K562 (cell line): ENCODE data around the gene GNG5. TPM values are rescaled to one million over a fixed set of nuclear protein-coding genes. Genes with fewer than 3 reads are reported as not detected.

ENCODE experiments used
- ATAC-seq: fragments of 200-7000 bp; cut with Tn5 transposase; 3 replicates; pipeline ENCODE4 v1.9.1; 2020; ENCODE audit warnings: moderate library complexity
- BruUV-seq: library from RNA; stranded (reverse); fragments of 400-500 nt; replicated peaks from 2 replicates; lab custom pipeline; 2021; lab: Mats Ljungman, UMichigan
- CTCF ChIA-PET: fragments of 300-600 bp; formaldehyde crosslinking; extraction: SDS; loops from one replicate; lab custom pipeline; 2021; ENCODE audit warnings: low intra/inter-chr PET ratio; lab: Yijun Ruan, JAX
- POLR2A ChIA-PET: fragments of 300-600, 350-650 bp; sonication (Branson Sonifier 250); formaldehyde crosslinking; extraction: SDS; loops from one replicate; lab custom pipeline; 2021; ENCODE audit warnings: antibody characterized with exemption, inconsistent platforms; lab: Yijun Ruan, JAX
- DNase-seq, 4 experiments: peaks; one replicate each; pipeline versions ENCODE4 v3.0.0 to v3.0.0-alpha.2; 2011 to 2018; ENCODE audit warnings: low spot score in 3 of 4, mixed read lengths in 3 of 4; ENCODE audit errors: extremely low read depth in 1 of 4
- FAIRE-seq: peaks from 2 replicates; lab custom pipeline; 2011; peaks lifted over from hg19 to GRCh38; lab: Jason Lieb, UNC
- H2AFZ ChIP-seq: 2 replicates; pipeline ENCODE4 v1.6.0; 2011; ENCODE audit warnings: low read depth, low read length, control low read depth, inconsistent platforms
- H3K27ac ChIP-seq: fragments of 200-600 bp; 3 replicates; pipeline ENCODE4 v1.8.0; 2011; ENCODE audit warnings: low read depth, mild to moderate bottlenecking, control low read depth, inconsistent platforms, low read length, moderate library complexity, mixed read lengths; ENCODE audit errors: extremely low read depth
- H3K27me3 ChIP-seq, 2 experiments: fragments of 300-600 bp in 1 of 2; 2 replicates in 1 of 2; 3 replicates in 1 of 2; pipeline versions ENCODE4 v1.6.0 to v1.8.0; 2011; ENCODE audit warnings: inconsistent platforms in 2 of 2, low read length in 2 of 2, mild to moderate bottlenecking in 1 of 2, mixed read lengths in 1 of 2, moderate library complexity in 1 of 2; ENCODE audit not compliant: control insufficient read depth in 2 of 2, insufficient read depth in 2 of 2
- H3K36me3 ChIP-seq: fragments of 300-600 bp; 3 replicates; pipeline ENCODE4 v1.8.0; 2011; ENCODE audit warnings: mild to moderate bottlenecking, low read length, inconsistent platforms; ENCODE audit not compliant: control insufficient read depth, insufficient read depth
- H3K4me1 ChIP-seq, 2 experiments: fragments of 200-600 bp in 1 of 2; replicated peaks in 1 of 2; 2 replicates in 1 of 2; 3 replicates in 1 of 2; pipeline versions ENCODE4 v1.5.1 to v1.8.0; 2011; ENCODE audit warnings: inconsistent platforms in 2 of 2, low read length in 2 of 2, mild to moderate bottlenecking in 1 of 2, mixed read lengths in 1 of 2, moderate library complexity in 1 of 2; ENCODE audit not compliant: control insufficient read depth in 2 of 2, insufficient read depth in 2 of 2
- H3K4me2 ChIP-seq: 2 replicates; pipeline ENCODE4 v1.6.1; 2011; ENCODE audit warnings: low read length, control low read depth, inconsistent platforms, mixed read lengths; ENCODE audit not compliant: insufficient read depth
- H3K4me3 ChIP-seq: fragments of 200-600 bp; sonication (generic), shearing (Covaris generic); 2 replicates; pipeline ENCODE4 v1.5.1; 2016; ENCODE audit warnings: control low read depth, inconsistent platforms
- H3K79me2 ChIP-seq: fragments of 200-600 bp; 3 replicates; pipeline ENCODE4 v1.8.0; 2011; ENCODE audit warnings: low read length, inconsistent platforms; ENCODE audit not compliant: control insufficient read depth, insufficient read depth
- H3K9ac ChIP-seq, 2 experiments: 2 replicates each; pipeline versions ENCODE4 v1.6.0 to v1.6.1; 2011; ENCODE audit warnings: low read depth in 2 of 2, low read length in 2 of 2, control low read depth in 1 of 2, inconsistent platforms in 1 of 2, mild to moderate bottlenecking in 1 of 2, mixed read lengths in 1 of 2; ENCODE audit not compliant: insufficient read depth in 1 of 2
- H3K9me1 ChIP-seq: one replicate; pipeline ENCODE4 v1.6.0; 2011; ENCODE audit warnings: inconsistent platforms, mild to moderate bottlenecking, low read length, moderate library complexity; ENCODE audit not compliant: control insufficient read depth, insufficient read depth
- H3K9me3 ChIP-seq: replicated peaks from 2 replicates; pipeline ENCODE4 v1.5.1; 2011; ENCODE audit warnings: low read depth, low read length, inconsistent platforms; ENCODE audit not compliant: control insufficient read depth, insufficient read depth
- H4K20me1 ChIP-seq: replicated peaks from 2 replicates; pipeline ENCODE4 v1.6.1; 2011; ENCODE audit warnings: low read length, inconsistent platforms, mixed read lengths; ENCODE audit not compliant: control insufficient read depth, insufficient read depth
- ASH1L ChIP-seq: fragments of 450-650 bp; IDR thresholded peaks from 2 replicates; pipeline ENCODE4 v1.6.1; 2018; ENCODE audit warnings: borderline replicate concordance, mild to moderate bottlenecking, low read depth; ENCODE audit not compliant: partially characterized antibody
- BRF1 ChIP-seq: IDR thresholded peaks from 3 replicates; pipeline ENCODE4 v1.6.1; 2011; ENCODE audit warnings: borderline replicate concordance, mild to moderate bottlenecking; ENCODE audit not compliant: insufficient read length; ENCODE audit errors: extremely low read depth
- EGR1 ChIP-seq: fragments of 450-650 bp; conservative IDR thresholded peaks from 2 replicates; pipeline ENCODE4 v1.6.1; 2017; ENCODE audit warnings: mild to moderate bottlenecking
- EP300 ChIP-seq: IDR thresholded peaks from 2 replicates; pipeline ENCODE4 v1.6.1; 2012; ENCODE audit warnings: low read length, improper control_type of control experiment
- FOS ChIP-seq: IDR thresholded peaks from 3 replicates; pipeline ENCODE4 v1.6.1; 2011; ENCODE audit not compliant: insufficient read length; ENCODE audit errors: extremely low read depth
- HMG20A ChIP-seq: fragments of 450-650 bp; formaldehyde crosslinking; conservative IDR thresholded peaks from 2 replicates; pipeline ENCODE4 v1.4.0; 2020; ENCODE audit warnings: mild to moderate bottlenecking, mixed read lengths
- HNRNPUL1 ChIP-seq: fragments of 200-400 bp; formaldehyde crosslinking; IDR thresholded peaks from 2 replicates; pipeline ENCODE4 v1.6.1; 2017; ENCODE audit warnings: low read length
- KDM2B ChIP-seq: fragments of 250-450 bp; sonication (Bioruptor Pico); IDR thresholded peaks from 2 replicates; pipeline ENCODE4 v1.8.0; 2021; ENCODE audit warnings: mild to moderate bottlenecking, moderate library complexity
- PCBP2 ChIP-seq: fragments of 200-400 bp; formaldehyde crosslinking; IDR thresholded peaks from 2 replicates; pipeline ENCODE4 v1.6.1; 2018; ENCODE audit warnings: low read length, low read depth, mild to moderate bottlenecking, moderate library complexity; ENCODE audit not compliant: poor library complexity, severe bottlenecking
- POLR2AphosphoS2 ChIP-seq: IDR thresholded peaks from 2 replicates; pipeline ENCODE4 v1.6.1; 2012; ENCODE audit warnings: low read length, improper control_type of control experiment
- SIN3A ChIP-seq, 2 experiments: fragments of 150-350 bp in 1 of 2; IDR thresholded peaks; 2 replicates each; pipeline ENCODE4 v1.6.1; 2011 to 2016; ENCODE audit warnings: borderline replicate concordance in 2 of 2, low read depth in 2 of 2, low read length in 2 of 2, mild to moderate bottlenecking in 2 of 2, moderate library complexity in 2 of 2; ENCODE audit not compliant: control insufficient read depth in 1 of 2
- ZFX ChIP-seq: sonication (generic); formaldehyde crosslinking; IDR thresholded peaks from 2 replicates; pipeline ENCODE4 v1.8.0; 2022; ENCODE audit warnings: mild to moderate bottlenecking, missing genetic modification reagents, moderate library complexity
- ZNF274 ChIP-seq: IDR thresholded peaks from 2 replicates; pipeline ENCODE4 v1.6.1; 2011; ENCODE audit warnings: low read depth, mild to moderate bottlenecking, low read length, moderate library complexity, borderline replicate concordance
- ZNF398 ChIP-seq: fragments of 250-450 bp; sonication (Bioruptor Pico); IDR thresholded peaks from 2 replicates; pipeline ENCODE4 v1.8.0; 2021; ENCODE audit warnings: moderate library complexity, mild to moderate bottlenecking, inconsistent platforms
- ZNF699 ChIP-seq: fragments of 250-450 bp; sonication (Bioruptor Pico); IDR thresholded peaks from 2 replicates; pipeline ENCODE4 v1.8.0; 2021; ENCODE audit warnings: mild to moderate bottlenecking, moderate library complexity; ENCODE audit not compliant: insufficient replicate concordance
- ZNF785 ChIP-seq: fragments of 250-450 bp; sonication (Bioruptor Pico); IDR thresholded peaks from 2 replicates; pipeline ENCODE4 v1.4.0; 2020; ENCODE audit warnings: mild to moderate bottlenecking
- WGBS: fragments of 100-300 bp; shearing (Covaris generic); methylation state at CpG from one replicate; pipeline ENCODE4 v1.1.6; 2016; ENCODE audit warnings: low coverage, mixed read lengths; ENCODE audit not compliant: insufficient coverage; ENCODE audit errors: missing lambda C conversion rate; 5-methylcytosine and 5-hydroxymethylcytosine counted together
- in situ Hi-C: fragments of 300-500 bp; cut with MboI; formaldehyde crosslinking; loops from 4 replicates; pipeline ENCODE4 v1.15.0; 2018; ENCODE audit warnings: inconsistent platforms, mixed read lengths
- intact Hi-C: fragments of 100-400 bp; cut with micrococcal nuclease; formaldehyde crosslinking; loops from 2 replicates; pipeline ENCODE4 v1.14.2; 2022
- polyA plus RNA-seq, 8 experiments: library from polyadenylated mRNA; depleted of rRNA in 4 of 8; stranded (reverse) in 5 of 8; unstranded in 3 of 8; fragments of >200 nt; fragmentation: Nextera tagmentation in 2 of 8; fragmentation: Illumina TruSeq in 1 of 8; extraction: Ambion mirVana in 2 of 8; extraction: Trizol in 1 of 8; gene quantifications; 2 replicates each; pipeline versions ENCODE4 v1.2.1 to v1.2.3, GENCODE V29; 2011 to 2014; ENCODE audit warnings: inconsistent platforms in 1 of 8, missing spikeins in 1 of 8
- total RNA-seq, 7 experiments: library from RNA; depleted of rRNA in 6 of 7; stranded (reverse); fragments of >200 nt in 6 of 7; fragmentation: Illumina TruSeq in 2 of 7; extraction: Trizol in 2 of 7; gene quantifications; 2 replicates each; pipeline versions ENCODE4 v1.2.1 to v1.2.3, GENCODE V29; 2011 to 2021; ENCODE audit warnings: low replicate concordance in 1 of 7

GNG5 gene
- total and polyA plus RNA-seq, 9 of the 15 experiments (the other 6 are each of a cell fraction or from before 2014, with no cell fraction given): 61.9 to 243 (median 150) TPM

- ChIA-PET CTCF (no interaction called here), POLR2A (interaction anchor here (0.5 to 2.7 kb wide), 4 partner anchors 9 to 636 kb away, joined by 3 to 22 read pairs (median 4); partner anchors contain the start of genes GNG5 and SPATA1)
- Histone ChIP-seq H3K9me1 (no peaks in the 10 kb centered on the region), H3K36me3 (peaks cover 100% of the 10 kb centered on the region), H3K9me3 (no peaks in the 10 kb centered on the region), H3K4me2 (no peak overlapping the region), H4K20me1 (no peaks in the 10 kb centered on the region), H3K27me3 (no peaks in the 10 kb centered on the region), H3K9ac (no peak overlapping the region)
- FAIRE-seq: no peak
- in situ Hi-C loops: no loop called here
- ATAC-seq: peak; percentile 19; the same call in 2 of the 3 replicates
- 95% methylated on average over 3 of the region's 3 CpGs for WGBS
- no TSS peak for BruUV-seq
- no peak for DNase-seq
- intact Hi-C loops: no loop called here
- TF ChIP-seq HNRNPUL1: no peak
- TF ChIP-seq BRF1: no peak
- 0 out of 2 replicates have a peak, but pooled peaks have one; percentile 29 for TF ChIP-seq POLR2AphosphoS2
- no peak for TF ChIP-seq ZFX (CRISPR knock-in tag)
- no peak for TF ChIP-seq ZNF274
- TF ChIP-seq, all 486 proteins: peak for 1
- Histone ChIP-seq H3K4me1 (no peaks in the 10 kb centered on the region), H3K79me2 (peaks cover 27% of the 10 kb centered on the region), H3K27ac (no peak overlapping the region), H2AFZ (no peak overlapping the region), H3K4me3 (no peak overlapping the region)
Measured at GRCh38 chr1:84496498-84496897, 9.9 kb downstream of the GNG5 start.

GRCh38 chr1:84493747-84494146, 12.6 kb downstream of the GNG5 start:
- no peak overlapping the region for H3K4me2 ChIP-seq
- in situ Hi-C loops: no loop called here
- no peaks in the 10 kb centered on the region for H3K4me1 ChIP-seq
- POLR2A ChIA-PET: interaction anchor here (2.5 kb wide), 1 partner anchor 13 kb away, joined by 9 read pairs; no protein-coding TSS in a partner anchor
- FAIRE-seq (no peak), ATAC-seq (no peak), DNase-seq (no peak)
- no peaks in the 10 kb centered on the region for H3K9me1 ChIP-seq
- no peak overlapping the region for H2AFZ ChIP-seq
- CTCF ChIA-PET: no interaction called here
- H3K27me3 ChIP-seq: no peaks in the 10 kb centered on the region
- H3K9ac ChIP-seq: no peak overlapping the region
- H3K27ac ChIP-seq: no peak overlapping the region
- H4K20me1 ChIP-seq: no peaks in the 10 kb centered on the region
- 13% methylated on average over 1 of the region's 1 CpG for WGBS
- peaks cover 99% of the 10 kb centered on the region for H3K36me3 ChIP-seq
- intact Hi-C loops: no loop called here
- BruUV-seq: no TSS peak
- peaks cover 4% of the 10 kb centered on the region; the same call in 1 of the 3 replicates for H3K79me2 ChIP-seq
- no peaks in the 10 kb centered on the region for H3K9me3 ChIP-seq
- H3K4me3 ChIP-seq: no peak overlapping the region
- no peak for TF ChIP-seq ASH1L
- no peak for TF ChIP-seq FOS
- TF ChIP-seq KDM2B (CRISPR knock-in tag): no peak
- no peak for TF ChIP-seq EGR1
- no peak for TF ChIP-seq EP300
- no peak for TF ChIP-seq ZNF398 (CRISPR knock-in tag)
- TF ChIP-seq ZNF699 (CRISPR knock-in tag): no peak
- no peak for TF ChIP-seq PCBP2
- TF ChIP-seq SIN3A (IDR thresholded peaks at IDR 0.05; ENCODE audit: borderline replicate concordance in 2 of 2, control insufficient read depth in 1 of 2, low read depth in 2 of 2, low read length in 2 of 2): no peak
- no peak for TF ChIP-seq ZNF785
- TF ChIP-seq HMG20A: no peak
